ENCODE data around the gene LRRC66. TPM values are rescaled to one million over a fixed set of nuclear protein-coding genes. Genes with fewer than 3 reads are reported as not detected.

Gene LRRC66
- total RNA-seq, 1 donor from 2014 or later, result 0.05 TPM

GRCh38 chr4:51999250-51999649 lies 20.9 kb downstream of the LRRC66 start:
- Mint-ChIP-seq H3K36me3 (ENCODE audit: low read depth) (no peaks in the 10 kb centered on the region), H3K4me3 (no peak overlapping the region), H3K4me1 (no peaks in the 10 kb centered on the region), H3K27ac (no peak overlapping the region), H3K27me3 (no peaks in the 10 kb centered on the region), H3K9me3 (no peaks in the 10 kb centered on the region)
- no peak for DNase-seq
- intact Hi-C loops (cut with micrococcal nuclease), result no loop called here

GRCh38 chr4:51998837-51999236 lies 21.3 kb downstream of the LRRC66 start:
- Mint-ChIP-seq H3K27ac (no peak overlapping the region), H3K36me3 (ENCODE audit: low read depth) (no peaks in the 10 kb centered on the region), H3K4me1 (no peaks in the 10 kb centered on the region), H3K27me3 (no peaks in the 10 kb centered on the region), H3K4me3 (no peak overlapping the region), H3K9me3 (no peaks in the 10 kb centered on the region)
- intact Hi-C loops (cut with micrococcal nuclease), result no loop called here
- DNase-seq, result no peak

- Mint-ChIP-seq H3K27ac (no peak overlapping the region), H3K9me3 (no peaks in the 10 kb centered on the region), H3K4me1 (no peaks in the 10 kb centered on the region), H3K27me3 (no peaks in the 10 kb centered on the region), H3K4me3 (no peak overlapping the region), H3K36me3 (ENCODE audit: low read depth) (no peaks in the 10 kb centered on the region)
- no peak for DNase-seq
- intact Hi-C loops (cut with micrococcal nuclease), result no loop called here
Observed at GRCh38 chr4:51997647-51998046, 22.5 kb downstream of the LRRC66 start.

DNA sequence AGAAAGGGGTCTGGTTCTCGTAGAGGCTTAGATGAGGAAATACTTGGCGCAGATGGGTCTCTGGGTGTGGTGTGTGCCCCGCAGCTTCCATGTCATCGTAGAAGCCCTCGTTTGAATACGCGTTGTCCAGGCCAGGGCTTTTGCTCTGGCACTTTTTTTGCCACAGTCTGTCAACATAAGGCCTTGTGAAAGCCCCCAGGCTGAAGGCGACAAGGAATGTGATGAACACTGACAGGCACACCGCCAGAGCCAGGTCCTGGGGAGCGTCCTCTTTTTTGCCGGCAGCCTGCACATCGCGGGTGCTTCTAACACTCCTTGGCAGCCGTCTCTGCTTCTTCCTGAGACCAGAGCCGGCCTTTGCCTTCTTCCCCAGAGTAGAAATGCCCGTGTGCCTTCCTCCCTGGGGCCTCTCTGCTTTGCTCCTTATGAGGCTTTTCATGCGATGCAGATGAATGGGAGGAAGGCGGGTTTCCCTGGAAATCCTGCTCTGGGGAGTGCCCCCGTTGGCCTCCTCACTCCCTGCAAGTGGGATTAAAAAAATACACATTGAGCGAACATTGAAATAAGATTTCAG lies 24.4 kb downstream of the LRRC66 start:
- H3K9me3 Mint-ChIP-seq, result no peaks in the 10 kb centered on the region
- H3K4me1 Mint-ChIP-seq, result no peaks in the 10 kb centered on the region
- H3K27me3 Mint-ChIP-seq, result no peaks in the 10 kb centered on the region
- DNase-seq, result no peak
- H3K4me3 Mint-ChIP-seq, result no peak overlapping the region
- intact Hi-C loops (cut with micrococcal nuclease), result no loop called here
- no peak overlapping the region for H3K27ac Mint-ChIP-seq
- no peaks in the 10 kb centered on the region for H3K36me3 Mint-ChIP-seq (ENCODE audit: low read depth)

DNA sequence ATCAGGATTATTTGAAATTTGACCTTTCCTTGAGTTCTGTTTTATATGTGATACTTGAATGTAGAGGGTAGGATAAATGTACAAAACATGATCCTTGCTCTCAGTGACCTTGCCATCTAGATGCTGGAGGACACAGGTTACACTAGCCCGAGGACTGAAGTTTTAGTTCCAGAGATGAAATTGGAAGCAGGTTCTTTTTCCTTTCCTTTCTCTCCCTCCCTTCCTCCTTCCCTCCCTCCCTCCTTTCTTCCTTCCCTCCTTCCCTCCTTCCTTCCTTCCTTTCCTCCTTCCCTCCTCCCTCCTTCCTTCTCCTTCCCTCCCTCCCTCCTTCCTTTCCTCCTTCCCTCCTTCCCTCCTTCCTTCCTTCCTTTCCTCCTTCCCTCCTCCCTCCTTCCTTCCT lies 54.3 kb downstream of the LRRC66 start:
- no peak overlapping the region for H3K4me3 Mint-ChIP-seq
- no peak overlapping the region for H3K27ac Mint-ChIP-seq
- no peaks in the 10 kb centered on the region for H3K4me1 Mint-ChIP-seq
- DNase-seq, result no peak
- H3K27me3 Mint-ChIP-seq, result no peaks in the 10 kb centered on the region
- H3K9me3 Mint-ChIP-seq, result peaks cover 3% of the 10 kb centered on the region
- H3K36me3 Mint-ChIP-seq (ENCODE audit: low read depth), result no peaks in the 10 kb centered on the region
- intact Hi-C loops (cut with micrococcal nuclease), result no loop called here

- no peaks in the 10 kb centered on the region for H3K36me3 Mint-ChIP-seq (ENCODE audit: low read depth)
- intact Hi-C loops (cut with micrococcal nuclease), result no loop called here
- H3K9me3 Mint-ChIP-seq, result peaks cover 3% of the 10 kb centered on the region
- H3K27ac Mint-ChIP-seq, result no peak overlapping the region
- no peak overlapping the region for H3K4me3 Mint-ChIP-seq
- H3K27me3 Mint-ChIP-seq, result no peaks in the 10 kb centered on the region
- no peaks in the 10 kb centered on the region for H3K4me1 Mint-ChIP-seq
- DNase-seq, result no peak
Observed at GRCh38 chr4:51963841-51964517, 56.2 kb downstream of the LRRC66 start.

- Mint-ChIP-seq H3K27me3 (no peaks in the 10 kb centered on the region), H3K27ac (no peak overlapping the region), H3K4me1 (no peaks in the 10 kb centered on the region), H3K4me3 (no peak overlapping the region), H3K9me3 (no peaks in the 10 kb centered on the region), H3K36me3 (ENCODE audit: low read depth) (no peaks in the 10 kb centered on the region)
- intact Hi-C loops (cut with micrococcal nuclease), result no loop called here
- no peak for DNase-seq
Observed at GRCh38 chr4:51960486-51960885, 59.7 kb downstream of the LRRC66 start.

DNA sequence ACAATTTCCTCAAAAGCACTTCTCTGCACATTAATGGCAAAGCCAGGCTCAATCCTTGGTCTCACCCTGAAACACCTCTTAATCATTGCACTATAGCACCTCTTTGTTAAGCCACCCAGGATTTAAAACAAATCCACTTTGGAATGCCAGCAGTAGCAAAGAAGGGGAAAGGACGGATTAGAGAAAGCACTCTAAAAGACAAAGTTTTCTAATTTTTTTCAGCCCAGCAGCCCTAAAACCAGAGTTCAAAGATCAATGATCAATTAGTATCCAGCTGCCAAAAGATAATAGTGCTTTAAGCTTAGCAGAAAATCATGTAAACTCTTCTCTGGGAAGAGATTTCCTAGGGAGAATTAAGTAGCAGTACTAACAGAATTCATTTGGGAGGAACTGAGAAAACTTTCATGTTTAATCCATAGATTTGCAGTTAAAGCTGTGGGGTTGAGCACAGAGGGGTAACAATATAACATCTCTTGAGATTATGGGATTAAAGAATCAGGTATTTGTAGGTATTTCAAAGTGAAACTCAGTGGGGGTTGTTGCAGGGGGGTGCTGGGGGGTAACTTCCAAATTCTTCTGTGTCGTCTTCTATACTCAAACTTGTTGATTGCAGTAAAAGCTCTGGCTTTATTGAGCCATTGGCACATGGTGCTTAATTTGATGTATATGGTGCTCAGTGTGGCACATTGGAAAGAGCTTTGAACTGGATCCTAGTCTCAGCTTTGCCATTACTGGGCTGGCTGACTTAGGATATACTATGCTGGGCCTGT lies 61.8 kb downstream of the LRRC66 start:
- intact Hi-C loops (cut with micrococcal nuclease), result no loop called here
- Mint-ChIP-seq H3K27me3 (no peaks in the 10 kb centered on the region), H3K4me3 (no peak overlapping the region), H3K9me3 (no peaks in the 10 kb centered on the region), H3K27ac (no peak overlapping the region), H3K4me1 (no peaks in the 10 kb centered on the region), H3K36me3 (ENCODE audit: low read depth) (no peaks in the 10 kb centered on the region)
- DNase-seq, result no peak

Other genes starting within 250 kb of the LRRC66 start
- gene DCUN1D4, start 177.2 kb downstream of the LRRC66 start, total RNA-seq, result 33.5 and 34.3 TPM in 2 replicates
- 12.2 and 14.6 TPM in 2 replicates for gene SGCB, start 17.9 kb upstream of the LRRC66 start, total RNA-seq
- 0.07 TPM in 1 of 2 replicates, not detected in the other for gene SPATA18, start 30.9 kb upstream of the LRRC66 start, total RNA-seq

Measured in activated CD4-positive, alpha-beta T cell treated with anti-CD3 and anti-CD28 coated beads, Interleukin-2, amount 10 ng/mL, durations not matched to agents 24 days and 14 days (primary cell).